Stimulated activated CD4-positive, alpha-beta T cell treated with anti-CD3 and anti-CD28 coated beads, TNF-alpha, amount 100 ng/mL, for 1 hour (primary cell): ENCODE results near the gene ZBTB20.

Source experiments
- DNase-seq, 3 donors: peaks; one replicate each; pipeline ENCODE4 v3.0.0-alpha.2; 2020; ENCODE audit warnings: low read depth in 3 of 3, low spot score in 1 of 3

Gene ZBTB20

GRCh38 chr3:115090712-115091111, 56.4 kb downstream of the ZBTB20 start:
- DNase-seq: no peak

- no peak for DNase-seq
These were observed 57.6 kb downstream of the ZBTB20 start for GRCh38 chr3:115089481-115089880.

- no peak for DNase-seq
These were observed 59.6 kb downstream of the ZBTB20 start for GRCh38 chr3:115087512-115087911.

GRCh38 chr3:115086344-115086743, 60.7 kb downstream of the ZBTB20 start:
- no peak for DNase-seq

GRCh38 chr3:115085197-115085865, 61.8 kb downstream of the ZBTB20 start:
- no peak for DNase-seq

- no peak for DNase-seq
These were observed 62.4 kb downstream of the ZBTB20 start for GRCh38 chr3:115084686-115085085.

- DNase-seq: no peak
These were observed 64.8 kb downstream of the ZBTB20 start for GRCh38 chr3:115082260-115082659.

GRCh38 chr3:115081444-115081843, 65.6 kb downstream of the ZBTB20 start:
- DNase-seq: no peak

GRCh38 chr3:115077501-115078250, 69.4 kb downstream of the ZBTB20 start:
- DNase-seq: no peak

- no peak for DNase-seq
These were observed 72.6 kb downstream of the ZBTB20 start for GRCh38 chr3:115074502-115074901.

- no peak for DNase-seq
These were observed 74.6 kb downstream of the ZBTB20 start for GRCh38 chr3:115072265-115073021.

- DNase-seq: no peak
These were observed 75.5 kb downstream of the ZBTB20 start for GRCh38 chr3:115071601-115072000.

- no peak for DNase-seq
These were observed 75.9 kb downstream of the ZBTB20 start for GRCh38 chr3:115071166-115071565.

GRCh38 chr3:115068799-115069198, 78.3 kb downstream of the ZBTB20 start:
- no peak for DNase-seq

- DNase-seq: no peak
These were observed 84.6 kb downstream of the ZBTB20 start for GRCh38 chr3:115062412-115062956.

- no peak for DNase-seq
These were observed 85.1 kb downstream of the ZBTB20 start for GRCh38 chr3:115062009-115062408.

GRCh38 chr3:115052906-115053305, 94.2 kb downstream of the ZBTB20 start:
- DNase-seq: no peak

GRCh38 chr3:115042351-115042750, 104.7 kb downstream of the ZBTB20 start:
- no peak for DNase-seq

GRCh38 chr3:115040673-115041286, 106.3 kb downstream of the ZBTB20 start:
- DNase-seq: no peak

GRCh38 chr3:115040246-115040645, 106.8 kb downstream of the ZBTB20 start:
- no peak for DNase-seq

- DNase-seq: no peak
These were observed 108.3 kb downstream of the ZBTB20 start for GRCh38 chr3:115038817-115039216.
